Activated naive CD4-positive, alpha-beta T cell treated with anti-CD3 and anti-CD28 coated beads, Interleukin-2, amount 10 ng/mL, durations not matched to agents 7 days and 5 days (primary cell): ENCODE results near the gene TBC1D22A.
"Not testable (repeated sequence)": the region's sequence is repeated elsewhere in the genome, so short reads cannot be mapped to it uniquely, and the experiment has no call there.

Source experiments
- CTCF ChIA-PET: fragments of 350-600 bp; sonication (Branson Sonifier 250); formaldehyde crosslinking; loops from one replicate; lab custom pipeline; 2021; ENCODE audit warnings: antibody characterized with exemption; lab: Charles Lee
- DNase-seq: peaks from one replicate; pipeline ENCODE4 v3.0.0-alpha.2; 2020
- H3K27ac Mint-ChIP-seq: one replicate; pipeline ENCODE4 v1.8.0; 2021; ENCODE audit warnings: mild to moderate bottlenecking, moderate library complexity, mixed read lengths
- H3K27me3 Mint-ChIP-seq: one replicate; pipeline ENCODE4 v1.8.0; 2021; ENCODE audit warnings: mild to moderate bottlenecking, mixed read lengths
- H3K36me3 Mint-ChIP-seq: one replicate; pipeline ENCODE4 v1.8.0; 2021; ENCODE audit warnings: mixed read lengths
- H3K4me1 Mint-ChIP-seq: one replicate; pipeline ENCODE4 v1.8.0; 2021; ENCODE audit warnings: mixed read lengths
- H3K4me3 Mint-ChIP-seq: one replicate; pipeline ENCODE4 v1.8.0; 2021; ENCODE audit warnings: mild to moderate bottlenecking, moderate library complexity, mixed read lengths
- H3K9me3 Mint-ChIP-seq: one replicate; pipeline ENCODE4 v1.8.0; 2021; ENCODE audit warnings: mixed read lengths

The TBC1D22A gene

DNA sequence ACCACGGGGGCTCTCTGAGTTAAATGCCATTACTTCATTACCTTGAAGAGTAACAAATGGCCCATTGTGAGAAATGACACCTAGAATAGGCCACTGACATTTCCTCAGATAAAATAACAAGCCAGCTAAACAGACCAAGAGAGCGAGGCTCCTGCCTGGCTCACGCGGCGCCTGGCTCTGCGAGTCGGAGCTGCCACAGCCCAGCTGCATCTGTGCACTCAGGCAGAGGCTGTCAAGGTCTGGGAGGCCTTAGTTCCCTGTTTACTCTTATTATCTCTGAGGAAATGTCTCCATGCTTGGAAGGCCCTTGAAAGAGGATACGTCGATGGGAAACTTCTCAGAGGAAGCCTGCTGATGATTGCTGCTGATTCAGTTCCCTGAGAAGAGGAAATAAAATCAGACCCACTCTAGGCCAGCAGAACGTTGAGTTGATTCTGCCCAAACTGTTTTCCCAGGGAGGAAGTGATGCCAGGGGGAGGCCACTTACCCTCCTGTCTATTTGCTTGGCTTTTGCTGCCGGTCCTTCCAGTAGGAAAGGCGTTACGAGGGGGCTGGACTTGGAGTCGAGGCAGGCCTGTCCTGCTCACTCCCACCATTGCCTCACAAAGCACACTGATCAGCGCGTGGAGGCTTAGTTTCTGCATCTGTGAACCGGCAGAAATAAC lies 208.8 kb downstream of the TBC1D22A start:
- Mint-ChIP-seq H3K36me3 (peaks cover 2% of the 10 kb centered on the region), H3K4me3 (no peak overlapping the region), H3K4me1 (peaks cover 10% of the 10 kb centered on the region), H3K27ac (no peak overlapping the region), H3K9me3 (no peaks in the 10 kb centered on the region), H3K27me3 (no peaks in the 10 kb centered on the region)
- CTCF ChIA-PET: no interaction called here
- DNase-seq: no peak

DNA sequence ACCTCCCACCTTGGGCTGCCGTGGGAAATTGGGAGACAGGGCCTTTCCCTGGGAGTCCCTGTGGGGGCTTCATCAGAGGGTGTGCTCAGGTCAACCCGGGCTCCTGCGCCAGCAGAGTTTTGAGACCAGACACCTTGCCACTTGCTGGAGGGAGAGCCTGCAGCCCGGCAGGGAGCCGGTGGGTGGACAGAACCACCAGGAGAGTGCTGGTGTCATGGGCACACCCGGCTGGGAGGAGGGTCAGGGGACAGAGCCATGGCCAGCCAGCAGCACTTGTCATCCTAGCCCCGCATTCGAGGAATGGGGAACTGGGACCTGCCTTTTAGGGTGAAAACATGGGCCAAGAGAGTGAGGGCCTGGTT lies 209.3 kb downstream of the TBC1D22A start:
- DNase-seq: no peak
- Mint-ChIP-seq H3K27me3 (no peaks in the 10 kb centered on the region), H3K27ac (no peak overlapping the region), H3K9me3 (no peaks in the 10 kb centered on the region), H3K4me3 (no peak overlapping the region), H3K4me1 (peaks cover 10% of the 10 kb centered on the region), H3K36me3 (peaks cover 4% of the 10 kb centered on the region)
- CTCF ChIA-PET: no interaction called here

DNA sequence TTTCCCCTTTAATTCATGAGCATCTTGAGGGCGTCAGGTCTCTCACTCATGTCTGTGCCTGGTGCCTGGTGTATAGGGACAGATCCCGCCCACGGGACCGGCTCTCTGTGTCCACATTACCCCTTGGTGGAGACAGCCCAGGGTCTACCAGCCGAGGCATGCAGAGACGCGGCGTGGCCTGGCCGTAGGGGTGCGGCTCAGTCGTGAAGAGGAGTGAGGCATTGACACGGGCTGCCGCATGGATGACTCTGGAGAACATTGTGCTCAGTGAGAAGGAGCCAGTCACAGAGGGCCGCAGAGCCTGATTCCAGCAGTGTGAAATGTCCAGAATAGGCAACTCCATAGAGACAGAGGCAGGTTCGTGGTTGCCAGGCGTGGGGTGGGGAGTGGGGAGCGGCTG lies 209.8 kb downstream of the TBC1D22A start:
- Mint-ChIP-seq H3K9me3 (no peaks in the 10 kb centered on the region), H3K4me3 (no peak overlapping the region), H3K4me1 (peaks cover 10% of the 10 kb centered on the region), H3K27ac (no peak overlapping the region), H3K36me3 (peaks cover 8% of the 10 kb centered on the region), H3K27me3 (no peaks in the 10 kb centered on the region)
- CTCF ChIA-PET: no interaction called here
- no peak for DNase-seq

GRCh38 chr22:46972901-46973831 lies 210.7 kb downstream of the TBC1D22A start:
- Mint-ChIP-seq H3K27me3 (no peaks in the 10 kb centered on the region), H3K27ac (no peak overlapping the region), H3K4me1 (peaks cover 10% of the 10 kb centered on the region), H3K9me3 (no peaks in the 10 kb centered on the region), H3K36me3 (peaks cover 12% of the 10 kb centered on the region), H3K4me3 (no peak overlapping the region)
- no peak for DNase-seq
- CTCF ChIA-PET: no interaction called here

GRCh38 chr22:46974077-46974476 lies 211.6 kb downstream of the TBC1D22A start:
- H3K4me3 Mint-ChIP-seq: no peak overlapping the region
- peaks cover 9% of the 10 kb centered on the region for H3K4me1 Mint-ChIP-seq
- H3K9me3 Mint-ChIP-seq: no peaks in the 10 kb centered on the region
- CTCF ChIA-PET: no interaction called here
- no peak overlapping the region for H3K27ac Mint-ChIP-seq
- DNase-seq: no peak
- peaks cover 16% of the 10 kb centered on the region for H3K36me3 Mint-ChIP-seq
- no peaks in the 10 kb centered on the region for H3K27me3 Mint-ChIP-seq

DNA sequence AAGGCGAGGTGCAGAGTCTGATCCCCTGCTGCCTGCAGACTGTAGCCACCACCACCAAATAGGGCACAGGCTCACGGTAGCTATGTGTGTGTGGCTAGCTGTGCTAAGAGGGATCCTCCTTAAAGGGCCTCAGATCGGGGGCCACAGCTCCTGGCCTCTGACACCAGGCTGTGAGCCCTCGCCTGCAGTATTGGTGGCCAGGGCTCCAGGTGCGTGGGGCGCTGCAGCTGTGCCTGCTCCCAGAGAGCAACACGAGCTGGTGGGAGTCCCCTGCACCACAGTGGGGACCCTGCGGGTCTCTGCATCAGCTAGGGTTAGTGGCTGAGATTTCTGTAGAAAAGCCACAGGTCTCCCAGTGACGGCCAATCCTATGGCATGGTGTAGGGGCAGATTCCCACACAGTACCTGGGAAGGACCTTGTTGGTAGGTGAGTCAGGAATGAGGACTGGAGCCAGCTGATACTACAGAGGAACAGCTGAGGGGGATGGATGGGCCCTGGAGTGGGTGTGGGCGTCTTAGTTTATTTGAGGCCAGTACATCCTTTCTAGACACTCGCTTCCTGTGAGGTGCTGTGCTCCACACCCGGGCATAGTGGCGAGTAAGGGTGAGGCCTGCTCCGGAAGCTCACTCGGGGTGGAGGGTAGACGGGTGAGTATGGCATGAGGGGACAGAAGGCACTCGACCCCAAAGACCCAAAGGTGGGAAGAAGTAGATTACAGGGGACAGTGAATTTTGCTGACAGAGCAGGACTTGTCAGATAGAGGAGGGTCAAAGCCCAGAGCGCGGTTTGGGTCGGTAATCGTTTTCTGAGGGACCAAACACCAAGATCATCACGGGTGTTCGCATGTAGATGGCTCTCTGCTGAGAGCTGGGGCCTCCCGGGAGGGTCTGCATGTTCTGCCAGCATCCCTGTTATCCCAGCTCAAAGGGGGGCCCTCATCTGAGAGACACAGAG lies 212.5 kb downstream of the TBC1D22A start:
- Mint-ChIP-seq H3K36me3 (peaks cover 22% of the 10 kb centered on the region), H3K27me3 (no peaks in the 10 kb centered on the region)
- CTCF ChIA-PET: no interaction called here

GRCh38 chr22:46976143-46976542 lies 213.7 kb downstream of the TBC1D22A start:
- no peaks in the 10 kb centered on the region for H3K4me1 Mint-ChIP-seq
- peaks cover 23% of the 10 kb centered on the region for H3K36me3 Mint-ChIP-seq
- H3K27ac Mint-ChIP-seq: no peak overlapping the region
- no peak overlapping the region for H3K4me3 Mint-ChIP-seq
- no peaks in the 10 kb centered on the region for H3K27me3 Mint-ChIP-seq
- CTCF ChIA-PET: no interaction called here
- DNase-seq: no peak
- H3K9me3 Mint-ChIP-seq: no peaks in the 10 kb centered on the region

More for the DNA sequence above, 212.5 kb downstream of the TBC1D22A start:
- DNase-seq: no peak
- H3K27ac Mint-ChIP-seq: no peak overlapping the region
- H3K4me1 Mint-ChIP-seq: peaks cover 5% of the 10 kb centered on the region
- no peaks in the 10 kb centered on the region for H3K9me3 Mint-ChIP-seq
- H3K4me3 Mint-ChIP-seq: no peak overlapping the region

- H3K27me3 Mint-ChIP-seq: no peaks in the 10 kb centered on the region
- CTCF ChIA-PET: no interaction called here
Measured at GRCh38 chr22:46976598-46976997, 214.1 kb downstream of the TBC1D22A start.

DNA sequence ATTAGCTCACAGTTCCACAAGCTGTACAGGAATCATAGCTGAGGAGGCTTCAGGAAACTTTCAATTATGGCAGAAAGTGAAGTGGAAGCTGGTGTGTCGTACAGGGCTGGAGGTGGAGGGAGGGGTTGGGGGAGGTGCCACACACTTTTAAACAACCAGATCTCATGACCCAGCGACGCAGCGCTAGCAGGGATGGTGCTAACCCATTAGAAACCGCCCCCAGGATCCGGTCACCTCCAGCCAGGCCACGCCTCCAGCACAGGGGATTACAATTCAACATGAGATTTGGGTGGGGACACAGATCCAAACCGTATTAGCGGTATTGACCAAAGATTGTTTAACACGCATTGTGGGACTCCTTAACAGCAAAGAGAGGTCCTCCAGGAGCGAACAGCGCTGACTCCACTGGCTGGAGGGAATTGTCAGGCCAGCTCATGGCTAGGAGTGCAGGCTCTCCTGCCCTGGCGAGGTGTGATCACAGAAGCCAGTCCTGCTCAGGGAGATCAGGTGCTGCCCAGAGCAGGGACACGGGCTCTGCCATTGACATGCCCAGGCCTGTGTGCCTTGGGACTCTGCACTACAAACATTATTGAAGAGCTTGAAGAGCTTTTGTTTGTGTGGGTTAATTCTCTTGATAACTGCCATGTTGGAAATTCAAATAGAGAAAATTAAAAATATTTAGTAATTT lies 215.3 kb downstream of the TBC1D22A start:
- Mint-ChIP-seq H3K4me1 (no peaks in the 10 kb centered on the region), H3K4me3 (no peak overlapping the region), H3K36me3 (peaks cover 24% of the 10 kb centered on the region), H3K9me3 (no peaks in the 10 kb centered on the region), H3K27ac (no peak overlapping the region), H3K27me3 (no peaks in the 10 kb centered on the region)
- CTCF ChIA-PET: no interaction called here
- DNase-seq: no peak

More at GRCh38 chr22:46976598-46976997, 214.1 kb downstream of the TBC1D22A start:
- Mint-ChIP-seq H3K9me3 (no peaks in the 10 kb centered on the region), H3K4me3 (no peak overlapping the region), H3K4me1 (no peaks in the 10 kb centered on the region), H3K27ac (no peak overlapping the region), H3K36me3 (peaks cover 24% of the 10 kb centered on the region)
- DNase-seq: no peak

- CTCF ChIA-PET, H3K4me1 Mint-ChIP-seq, H3K4me3 Mint-ChIP-seq, H3K9me3 Mint-ChIP-seq, DNase-seq, H3K27ac Mint-ChIP-seq, H3K27me3 Mint-ChIP-seq: not testable (repeated sequence)
- H3K36me3 Mint-ChIP-seq: peaks cover 24% of the 10 kb centered on the region
Measured at GRCh38 chr22:46978668-46979067, 216.2 kb downstream of the TBC1D22A start.

DNA sequence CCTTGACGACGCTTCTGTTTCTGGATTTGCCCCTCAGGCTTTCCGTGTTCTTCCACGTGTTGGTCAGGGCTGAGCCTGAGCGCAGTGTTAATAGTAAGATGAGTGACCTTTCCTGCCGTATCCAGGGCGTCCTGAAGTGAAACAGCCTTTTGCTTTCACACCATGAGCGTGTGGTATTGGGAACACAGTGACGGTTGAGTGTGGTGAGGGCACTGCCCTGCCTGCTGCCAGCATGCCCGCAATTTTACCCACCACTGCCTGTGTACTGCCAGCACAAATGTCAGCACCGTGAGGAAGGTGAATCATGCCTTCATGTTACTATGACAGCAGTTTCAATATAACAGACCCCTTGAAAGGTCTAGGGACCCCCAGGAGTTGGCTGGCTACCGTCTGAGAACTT lies 217.1 kb downstream of the TBC1D22A start:
- H3K27me3 Mint-ChIP-seq: no peaks in the 10 kb centered on the region

DNA sequence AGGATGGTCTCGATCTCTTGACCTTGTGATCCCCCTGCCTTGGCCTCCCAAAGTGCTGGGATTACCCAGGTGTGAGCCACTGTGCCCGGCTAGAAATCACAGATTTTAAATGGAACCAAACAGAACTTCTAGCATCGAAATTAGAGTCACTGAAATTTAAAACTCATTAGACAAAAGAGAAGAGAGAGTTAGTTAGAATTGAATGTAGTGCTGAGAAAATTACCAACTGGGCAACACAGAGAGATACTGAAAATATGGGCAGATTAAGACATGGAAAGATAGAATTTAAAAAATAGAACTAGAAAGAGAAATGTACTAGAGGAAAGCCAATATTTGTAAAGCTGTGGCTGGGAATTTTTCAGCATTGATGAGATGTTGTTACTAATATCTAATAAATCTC lies 217.9 kb downstream of the TBC1D22A start:
- no peak overlapping the region for H3K27ac Mint-ChIP-seq

More for the DNA sequence above, 217.1 kb downstream of the TBC1D22A start:
- DNase-seq: no peak
- H3K9me3 Mint-ChIP-seq: no peaks in the 10 kb centered on the region
- peaks cover 24% of the 10 kb centered on the region for H3K36me3 Mint-ChIP-seq
- no peak overlapping the region for H3K4me3 Mint-ChIP-seq
- no peak overlapping the region for H3K27ac Mint-ChIP-seq
- CTCF ChIA-PET: no interaction called here
- no peaks in the 10 kb centered on the region for H3K4me1 Mint-ChIP-seq

GRCh38 chr22:46982635-46983034 lies 220.2 kb downstream of the TBC1D22A start:
- Mint-ChIP-seq H3K9me3 (no peaks in the 10 kb centered on the region), H3K36me3 (peaks cover 13% of the 10 kb centered on the region), H3K27ac (no peak overlapping the region), H3K27me3 (no peaks in the 10 kb centered on the region), H3K4me3 (no peak overlapping the region), H3K4me1 (no peaks in the 10 kb centered on the region)
- CTCF ChIA-PET: no interaction called here
- no peak for DNase-seq

More for the DNA sequence above, 217.9 kb downstream of the TBC1D22A start:
- no peaks in the 10 kb centered on the region for H3K9me3 Mint-ChIP-seq
- no peak overlapping the region for H3K4me3 Mint-ChIP-seq
- DNase-seq: no peak
- CTCF ChIA-PET: no interaction called here
- no peaks in the 10 kb centered on the region for H3K27me3 Mint-ChIP-seq
- peaks cover 22% of the 10 kb centered on the region for H3K36me3 Mint-ChIP-seq
- no peaks in the 10 kb centered on the region for H3K4me1 Mint-ChIP-seq
